ENCODE results near the gene NINJ2.

The NINJ2 gene

DNA sequence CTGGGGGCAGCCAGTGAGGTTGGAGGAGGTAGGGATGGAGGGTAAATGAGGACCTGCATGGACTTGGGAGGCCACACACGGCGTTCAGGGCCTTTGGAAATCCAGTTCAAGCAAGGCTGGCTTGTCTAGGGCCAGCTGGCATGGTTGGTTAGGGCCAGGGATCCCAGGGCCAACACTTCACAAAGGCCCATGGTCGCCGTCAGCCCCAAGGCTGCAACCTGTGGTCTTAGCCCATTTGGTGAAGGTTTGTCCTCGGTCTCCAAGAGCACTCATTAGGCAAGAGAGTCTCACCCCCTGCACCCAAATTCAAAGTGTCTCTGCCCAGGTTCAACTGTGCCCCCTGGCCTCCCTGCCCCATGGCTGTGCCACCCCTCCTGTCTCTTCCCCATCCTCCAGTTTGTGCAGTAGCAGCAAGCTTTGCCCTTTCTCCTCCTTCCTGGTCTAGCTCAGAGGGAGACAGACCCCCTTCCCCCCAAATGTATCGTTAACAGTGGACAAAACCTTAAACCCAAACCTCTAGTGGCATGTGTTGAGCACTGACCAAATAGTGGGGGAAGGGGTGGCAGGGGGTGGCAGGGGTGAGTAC lies 94.1 kb downstream of the NINJ2 start:
- Histone ChIP-seq H3K4me3 (ENCODE audit: low read depth, low read length) (no peak overlapping the region), H2AFZ (peak overlapping the region; percentile 96), H3K27ac (no peak overlapping the region), H3K79me2 (no peaks in the 10 kb centered on the region), H3K9ac (no peak overlapping the region), H3K36me3 (ENCODE audit: control insufficient read depth, insufficient read depth, low read length) (no peaks in the 10 kb centered on the region), H3K27me3 (ENCODE audit: control insufficient read depth, insufficient read depth, low read length) (no peaks in the 10 kb centered on the region), H3K9me3 (ENCODE audit: control insufficient read depth, low read length) (no peaks in the 10 kb centered on the region), H3K4me1 (peaks cover 4% of the 10 kb centered on the region), H3K4me2 (ENCODE audit: low read length) (peak overlapping the region; percentile 63)
- TF ChIP-seq CTCF (IDR thresholded peaks at IDR 0.05) = no peak

- Histone ChIP-seq H3K4me3 (ENCODE audit: low read depth, low read length) (no peak overlapping the region), H3K27ac (no peak overlapping the region), H3K4me2 (ENCODE audit: low read length) (no peak overlapping the region), H3K36me3 (ENCODE audit: control insufficient read depth, insufficient read depth, low read length) (no peaks in the 10 kb centered on the region), H3K79me2 (no peaks in the 10 kb centered on the region), H3K9me3 (ENCODE audit: control insufficient read depth, low read length) (no peaks in the 10 kb centered on the region), H3K27me3 (ENCODE audit: control insufficient read depth, insufficient read depth, low read length) (no peaks in the 10 kb centered on the region), H3K9ac (no peak overlapping the region), H3K4me1 (peaks cover 4% of the 10 kb centered on the region), H2AFZ (no peak overlapping the region)
- TF ChIP-seq CTCF (IDR thresholded peaks at IDR 0.05) = no peak
These were observed 94.8 kb downstream of the NINJ2 start for GRCh38 chr12:568486-568885.

- Histone ChIP-seq H2AFZ (no peak overlapping the region), H3K4me3 (ENCODE audit: low read depth, low read length) (no peak overlapping the region), H3K79me2 (no peaks in the 10 kb centered on the region), H3K4me1 (peaks cover 4% of the 10 kb centered on the region), H3K27ac (no peak overlapping the region), H3K4me2 (ENCODE audit: low read length) (no peak overlapping the region), H3K9ac (no peak overlapping the region), H3K27me3 (ENCODE audit: control insufficient read depth, insufficient read depth, low read length) (no peaks in the 10 kb centered on the region), H3K36me3 (ENCODE audit: control insufficient read depth, insufficient read depth, low read length) (no peaks in the 10 kb centered on the region), H3K9me3 (ENCODE audit: control insufficient read depth, low read length) (no peaks in the 10 kb centered on the region)
- TF ChIP-seq CTCF (IDR thresholded peaks at IDR 0.05) = no peak
These were observed 97.6 kb downstream of the NINJ2 start for GRCh38 chr12:565589-566105.

DNA sequence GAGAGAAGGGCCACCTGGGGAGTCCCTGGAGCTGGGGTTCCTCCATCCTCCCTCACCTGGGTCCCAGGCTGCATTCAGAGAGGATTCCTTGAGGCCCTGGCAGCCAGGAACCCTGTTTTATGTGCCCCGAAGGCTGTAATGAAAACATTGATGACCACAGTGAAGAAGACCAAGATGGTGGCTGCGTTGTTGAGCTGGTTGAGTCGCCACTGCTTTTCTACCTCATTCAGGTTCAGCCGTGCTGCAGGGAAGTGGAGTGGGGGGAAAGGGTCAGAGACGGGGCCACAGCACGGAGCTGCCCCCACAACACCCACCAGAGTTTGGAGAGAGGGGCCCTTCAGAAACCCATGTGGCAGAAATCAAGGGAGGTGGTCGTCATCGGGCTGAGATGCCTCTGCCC lies 98.1 kb downstream of the NINJ2 start:
- H3K36me3 ChIP-seq (ENCODE audit: control insufficient read depth, insufficient read depth, low read length) = no peaks in the 10 kb centered on the region
- H3K4me1 ChIP-seq = peaks cover 4% of the 10 kb centered on the region
- no peak overlapping the region for H3K4me3 ChIP-seq (ENCODE audit: low read depth, low read length)
- H3K9me3 ChIP-seq (ENCODE audit: control insufficient read depth, low read length) = no peaks in the 10 kb centered on the region
- no peaks in the 10 kb centered on the region for H3K79me2 ChIP-seq
- TF ChIP-seq CTCF (IDR thresholded peaks at IDR 0.05) = no peak
- H3K27ac ChIP-seq = no peak overlapping the region
- H3K27me3 ChIP-seq (ENCODE audit: control insufficient read depth, insufficient read depth, low read length) = no peaks in the 10 kb centered on the region
- H3K9ac ChIP-seq = no peak overlapping the region
- no peak overlapping the region for H3K4me2 ChIP-seq (ENCODE audit: low read length)
- H2AFZ ChIP-seq = no peak overlapping the region

GRCh38 chr12:563787-564298 lies 99.4 kb downstream of the NINJ2 start:
- H3K36me3 ChIP-seq (ENCODE audit: control insufficient read depth, insufficient read depth, low read length) = no peaks in the 10 kb centered on the region
- H3K4me1 ChIP-seq = no peaks in the 10 kb centered on the region
- no peak overlapping the region for H3K4me3 ChIP-seq (ENCODE audit: low read depth, low read length)
- no peak overlapping the region for H2AFZ ChIP-seq
- no peak overlapping the region for H3K27ac ChIP-seq
- no peak for TF ChIP-seq CTCF (IDR thresholded peaks at IDR 0.05)
- no peaks in the 10 kb centered on the region for H3K9me3 ChIP-seq (ENCODE audit: control insufficient read depth, low read length)
- H3K4me2 ChIP-seq (ENCODE audit: low read length) = no peak overlapping the region
- H3K79me2 ChIP-seq = no peaks in the 10 kb centered on the region
- H3K27me3 ChIP-seq (ENCODE audit: control insufficient read depth, insufficient read depth, low read length) = no peaks in the 10 kb centered on the region
- no peak overlapping the region for H3K9ac ChIP-seq
